GM20431 (cell line): ENCODE measurements around the gene SYT1.

Source experiments
- in situ Hi-C: fragments of 300-500 bp; cut with MseI, MboI; formaldehyde crosslinking; loops from one replicate; pipeline ENCODE4 v1.15.0; 2020; ENCODE audit warnings: low sequenced_read_pairs; ENCODE audit not compliant: unreplicated experiment

SYT1 gene

DNA sequence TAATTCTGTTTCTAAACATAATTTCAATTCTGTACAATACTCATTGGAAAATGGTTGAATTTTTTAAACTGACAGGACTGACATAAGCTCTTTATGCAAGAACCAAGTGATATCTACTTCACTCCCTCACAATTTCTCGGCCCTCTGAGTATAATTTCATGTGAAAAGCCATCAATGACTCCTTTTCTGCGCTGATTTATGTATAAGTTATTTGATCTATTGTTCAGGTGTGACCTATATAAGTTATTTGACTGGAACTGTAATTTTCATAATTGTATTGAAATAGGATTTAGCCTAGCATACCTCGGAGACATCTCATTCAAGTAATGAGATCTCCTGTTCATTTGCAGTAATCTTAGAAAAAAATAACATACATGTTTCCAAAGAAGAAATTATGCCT lies 184.4 kb downstream of the SYT1 start:
- in situ Hi-C loops = no loop called here

DNA sequence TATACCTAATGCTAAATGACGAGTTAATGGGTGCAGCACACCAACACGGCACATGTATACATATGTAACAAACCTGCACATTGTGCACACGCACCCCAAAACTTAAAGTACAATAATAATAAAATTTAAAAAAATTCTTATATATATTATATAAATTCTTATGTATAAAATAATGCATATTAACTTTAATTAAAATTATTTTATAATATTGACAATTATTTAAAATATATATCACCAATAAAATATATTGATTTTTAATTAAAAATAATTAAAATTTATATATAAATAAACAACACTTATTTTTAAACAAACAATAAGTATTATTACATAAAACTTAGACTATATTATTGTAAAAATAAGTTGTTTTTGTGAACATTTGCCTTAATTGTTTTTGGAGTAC lies 188.8 kb downstream of the SYT1 start:
- in situ Hi-C loops = no loop called here

DNA sequence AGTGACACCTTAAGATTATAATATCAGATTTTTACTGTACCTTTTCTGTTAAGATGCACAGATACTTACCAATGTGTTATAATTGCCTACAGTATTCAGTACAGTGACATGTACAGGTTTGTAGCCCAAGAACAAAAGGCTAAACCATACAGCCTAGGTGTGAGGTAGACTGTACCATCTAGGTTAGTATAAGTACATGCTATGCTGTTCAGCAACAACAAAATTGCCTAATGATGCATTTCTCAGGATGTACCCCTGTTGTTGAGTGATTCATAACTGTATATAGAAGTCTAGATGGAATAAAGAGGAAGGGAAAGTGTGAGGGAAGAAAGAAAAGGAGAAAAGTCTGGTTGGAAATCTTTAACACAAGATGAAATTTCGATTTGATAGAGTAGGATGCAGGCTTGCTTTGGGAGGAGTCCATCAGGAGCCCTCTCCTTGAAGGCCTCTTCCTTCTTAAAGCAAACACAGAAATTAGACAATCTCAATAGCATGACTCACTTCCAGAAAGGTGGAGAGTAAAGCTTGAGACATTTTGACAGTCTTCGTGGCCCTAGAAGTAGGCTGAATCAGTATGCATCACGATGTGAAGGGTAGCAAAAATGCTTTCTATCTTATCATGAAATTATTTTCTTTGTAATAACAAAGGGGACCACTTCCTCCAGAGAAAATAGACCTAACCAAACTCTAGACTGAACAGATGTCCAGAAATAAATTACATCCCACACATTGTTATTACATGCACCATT lies 191.5 kb downstream of the SYT1 start:
- in situ Hi-C loops = no loop called here

DNA sequence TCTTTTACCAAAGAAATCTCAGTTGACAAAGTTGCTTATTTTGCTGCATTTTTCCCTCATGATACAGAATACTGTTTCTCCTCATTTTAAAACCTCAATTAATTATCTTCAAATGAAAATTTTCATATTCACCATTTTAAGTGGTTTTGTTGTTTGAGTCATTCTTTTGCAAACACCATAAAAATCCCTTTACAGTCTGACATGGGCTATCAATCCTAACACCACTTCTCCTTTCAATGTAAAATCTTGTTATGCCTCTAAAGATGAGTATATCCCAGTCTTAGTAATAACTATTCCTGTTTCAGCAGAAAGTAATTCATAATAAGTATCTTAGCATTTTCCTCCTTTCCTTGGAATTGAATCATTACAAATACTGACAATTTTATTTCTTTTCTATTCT lies 192.2 kb downstream of the SYT1 start:
- in situ Hi-C loops = no loop called here

DNA sequence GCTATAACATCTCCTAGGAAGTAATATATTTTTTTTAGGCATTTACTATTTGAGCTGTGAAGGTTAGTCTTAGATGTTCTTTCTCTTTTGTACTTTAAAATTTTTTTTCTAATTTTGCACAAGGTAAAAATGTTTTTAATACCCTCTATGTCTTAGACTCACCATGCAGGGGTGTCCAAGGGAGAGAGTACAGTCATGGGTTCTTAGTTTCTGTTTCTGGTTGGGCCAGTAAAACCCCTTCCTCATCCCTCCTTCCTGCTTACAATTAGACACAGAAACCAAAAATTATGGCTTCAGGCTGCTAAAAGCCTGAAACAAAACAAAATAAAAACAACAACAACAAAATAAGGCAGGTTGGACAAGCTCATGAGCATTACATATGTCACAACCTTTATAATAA lies 193.0 kb downstream of the SYT1 start:
- in situ Hi-C loops = no loop called here

DNA sequence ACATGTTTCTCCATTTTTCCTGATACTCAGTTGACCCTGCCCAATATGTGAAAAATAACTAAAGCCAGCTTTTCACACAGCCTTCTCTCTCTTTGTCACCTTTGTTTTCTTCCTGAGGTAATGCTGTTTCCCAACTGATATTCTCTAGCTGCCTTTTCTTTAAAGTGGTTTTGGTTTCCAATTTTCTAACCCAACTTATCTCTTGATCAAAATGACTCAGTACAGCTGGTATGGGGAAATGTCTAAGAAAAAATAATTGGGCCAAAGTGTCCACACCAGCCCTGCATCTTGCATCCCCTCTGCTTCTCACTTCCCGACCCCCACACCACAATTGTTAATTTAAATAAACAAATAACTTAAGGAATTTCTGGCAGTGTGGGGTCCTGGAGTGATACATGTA lies 193.8 kb downstream of the SYT1 start:
- in situ Hi-C loops = no loop called here

DNA sequence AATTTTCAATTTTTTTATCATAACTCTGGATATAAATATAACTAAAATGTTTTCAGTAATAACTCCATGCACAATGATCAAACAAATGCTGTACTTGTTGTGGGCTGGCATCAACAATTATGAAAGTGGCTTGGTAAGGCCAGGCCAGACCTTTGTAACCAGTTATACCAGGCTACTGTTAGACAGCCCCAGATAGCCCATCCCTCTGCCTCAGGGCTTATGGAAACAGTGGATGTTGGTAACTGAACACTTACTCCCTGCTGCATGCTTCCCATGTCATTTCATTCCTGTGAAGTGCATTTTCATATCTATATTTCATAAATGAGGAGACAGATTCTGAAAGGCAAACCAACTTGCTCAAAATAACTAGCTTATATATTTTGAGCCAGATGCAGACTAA lies 195.0 kb downstream of the SYT1 start:
- in situ Hi-C loops = no loop called here

DNA sequence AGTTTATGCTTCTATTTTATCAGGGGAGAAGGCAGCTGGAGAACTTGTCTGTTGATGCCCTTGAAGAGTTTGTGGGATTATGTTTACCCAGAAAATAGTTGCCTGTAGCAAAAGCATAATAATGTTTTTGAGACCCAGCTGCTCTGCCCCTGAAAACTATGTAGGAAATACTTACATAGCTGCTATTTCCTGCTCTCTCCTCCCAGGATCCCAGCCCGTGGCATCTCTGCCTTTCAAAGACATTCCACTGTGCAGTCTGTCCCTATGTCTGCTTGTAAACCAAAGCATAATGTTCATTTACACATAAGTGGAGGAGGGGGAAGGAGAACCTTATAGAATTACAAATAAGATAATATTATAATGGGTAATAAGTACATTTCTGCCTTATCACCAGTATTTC lies 198.7 kb downstream of the SYT1 start:
- in situ Hi-C loops = no loop called here

DNA sequence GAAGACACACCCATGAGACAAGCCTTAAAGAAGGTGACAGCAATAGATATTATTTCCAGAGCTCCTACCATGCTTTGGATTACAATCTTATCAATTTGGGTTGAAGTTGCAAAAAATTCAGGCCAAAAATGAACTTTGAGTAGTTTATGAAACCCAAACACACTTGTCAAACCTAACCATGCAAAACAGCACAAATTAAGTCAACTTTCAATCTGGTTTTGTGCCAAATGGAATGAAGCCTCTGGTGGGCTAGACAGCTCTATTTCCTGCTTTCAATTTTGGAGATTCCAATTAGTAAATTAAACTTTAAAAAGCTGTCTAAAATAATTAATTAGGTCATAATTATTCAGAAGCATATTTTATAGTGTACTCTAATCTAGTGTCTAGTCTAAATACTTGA lies 203.4 kb downstream of the SYT1 start:
- in situ Hi-C loops = no loop called here

DNA sequence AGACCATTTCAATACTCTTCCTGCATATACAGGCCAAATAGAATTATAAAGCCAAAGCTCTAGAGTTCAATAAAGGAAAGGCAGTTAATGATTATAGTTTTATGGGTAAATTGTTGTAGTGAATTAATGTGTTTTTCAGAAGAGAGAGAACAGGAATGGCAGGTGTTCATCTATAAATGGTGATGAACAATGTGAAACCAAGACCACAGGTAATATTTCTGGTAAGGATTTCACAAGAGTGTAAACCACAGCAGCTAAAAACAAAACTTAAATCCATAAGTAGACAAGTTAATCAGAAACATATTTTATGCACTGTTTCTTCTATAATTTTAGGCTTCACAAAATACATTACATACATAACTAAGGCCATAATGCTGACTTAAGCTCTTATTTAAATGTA lies 204.4 kb downstream of the SYT1 start:
- in situ Hi-C loops = no loop called here

DNA sequence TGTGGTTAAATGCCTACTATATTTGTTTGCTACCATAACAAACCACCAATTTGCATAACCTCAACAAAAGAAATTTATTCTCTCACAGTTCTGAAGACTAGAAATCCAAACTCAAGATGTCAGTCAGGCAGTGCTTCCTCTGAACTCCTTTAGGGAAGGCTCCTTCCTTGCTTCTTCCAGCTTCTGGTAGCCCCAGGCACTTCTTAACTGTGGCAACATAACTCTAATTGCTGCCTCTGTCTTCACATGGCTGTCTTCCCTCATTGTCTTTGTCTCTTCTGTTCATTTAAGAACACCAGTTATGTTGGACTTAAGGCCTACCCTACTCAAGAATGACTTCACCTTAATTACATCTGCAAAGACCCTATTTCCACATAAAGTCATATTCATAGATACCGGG lies 206.9 kb downstream of the SYT1 start:
- in situ Hi-C loops = no loop called here

DNA sequence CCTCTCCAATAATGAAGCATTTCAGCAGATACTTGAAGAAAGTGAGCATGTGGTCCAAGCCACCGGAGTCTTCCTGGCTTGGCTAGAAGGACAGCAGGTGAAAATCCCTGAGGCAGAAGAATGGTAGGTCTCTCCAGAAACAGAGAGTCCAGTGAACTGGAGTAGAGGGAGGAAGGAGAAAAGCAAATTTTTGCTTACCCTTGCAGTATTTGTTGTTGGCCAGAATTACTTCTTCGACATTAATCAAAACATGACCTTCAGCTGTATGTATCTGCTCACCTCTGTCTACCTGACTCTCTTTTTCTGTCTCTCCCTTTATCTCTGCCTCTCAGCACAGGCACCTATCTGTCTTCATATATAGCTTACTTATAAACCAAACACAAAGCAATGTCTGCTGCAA lies 208.9 kb downstream of the SYT1 start:
- in situ Hi-C loops = no loop called here

DNA sequence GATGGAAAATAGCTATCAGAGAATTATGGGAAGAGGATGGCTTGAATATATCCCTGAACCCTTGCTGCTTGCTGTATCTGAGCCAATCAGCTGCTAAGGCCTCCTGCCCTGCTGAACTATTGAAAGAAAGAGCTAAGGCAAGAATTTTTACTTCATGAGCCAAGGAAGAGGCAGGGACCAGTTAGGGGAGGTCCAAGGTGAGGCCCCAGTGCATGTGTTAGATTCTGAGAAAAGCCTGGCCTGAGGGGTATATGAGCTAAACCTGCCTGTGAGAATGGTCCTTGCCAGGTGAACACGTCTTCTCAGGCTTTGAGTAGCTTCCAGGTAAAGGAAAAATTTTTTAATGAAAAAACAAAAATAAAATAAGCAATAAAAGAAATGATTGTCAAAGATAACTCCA lies 218.0 kb downstream of the SYT1 start:
- in situ Hi-C loops = no loop called here

DNA sequence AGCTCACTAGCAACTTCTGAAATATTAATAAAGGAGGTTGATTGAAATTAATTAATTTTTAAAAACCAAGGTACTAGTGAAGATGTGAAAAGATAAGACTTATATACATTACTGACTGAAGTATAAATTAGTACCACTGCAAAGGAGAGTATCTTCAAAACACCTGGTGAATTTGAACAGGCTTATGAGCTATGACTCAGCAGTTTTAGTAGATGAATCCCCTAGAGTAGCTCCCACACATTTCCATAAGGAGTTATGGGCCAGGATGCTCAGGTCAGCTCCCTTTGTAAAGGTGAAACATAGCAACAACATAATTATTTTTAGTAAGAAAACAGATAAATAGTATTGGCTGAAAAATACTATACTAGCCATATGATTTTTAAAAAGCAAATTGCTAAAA lies 218.6 kb downstream of the SYT1 start:
- in situ Hi-C loops = no loop called here

DNA sequence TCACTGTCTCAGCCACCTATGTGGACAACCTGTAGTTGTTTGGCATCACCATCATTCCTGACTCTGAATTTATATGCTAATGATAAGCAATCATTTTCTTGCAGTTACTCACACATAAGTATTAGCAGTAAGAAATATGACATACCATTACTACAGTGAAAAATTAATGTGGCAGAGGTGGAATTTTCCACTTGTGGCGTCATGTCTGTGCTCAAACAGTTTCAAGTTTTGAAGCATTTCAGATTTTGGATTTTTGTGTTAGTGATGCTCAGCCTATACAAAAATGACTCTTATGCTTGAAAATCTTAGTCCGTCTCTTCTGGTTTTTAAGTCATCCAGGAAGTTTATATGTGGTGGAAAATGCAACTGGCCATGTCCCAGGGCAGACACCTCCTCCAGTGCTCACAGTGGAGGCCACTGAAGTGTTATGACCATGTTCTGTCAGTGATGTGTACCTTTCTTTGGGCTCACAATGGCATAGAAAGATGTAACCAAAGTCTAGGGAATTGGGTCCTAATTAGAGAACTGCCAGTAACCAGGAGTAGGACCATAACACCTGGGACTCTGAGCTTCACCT lies 220.6 kb downstream of the SYT1 start:
- in situ Hi-C loops = no loop called here

DNA sequence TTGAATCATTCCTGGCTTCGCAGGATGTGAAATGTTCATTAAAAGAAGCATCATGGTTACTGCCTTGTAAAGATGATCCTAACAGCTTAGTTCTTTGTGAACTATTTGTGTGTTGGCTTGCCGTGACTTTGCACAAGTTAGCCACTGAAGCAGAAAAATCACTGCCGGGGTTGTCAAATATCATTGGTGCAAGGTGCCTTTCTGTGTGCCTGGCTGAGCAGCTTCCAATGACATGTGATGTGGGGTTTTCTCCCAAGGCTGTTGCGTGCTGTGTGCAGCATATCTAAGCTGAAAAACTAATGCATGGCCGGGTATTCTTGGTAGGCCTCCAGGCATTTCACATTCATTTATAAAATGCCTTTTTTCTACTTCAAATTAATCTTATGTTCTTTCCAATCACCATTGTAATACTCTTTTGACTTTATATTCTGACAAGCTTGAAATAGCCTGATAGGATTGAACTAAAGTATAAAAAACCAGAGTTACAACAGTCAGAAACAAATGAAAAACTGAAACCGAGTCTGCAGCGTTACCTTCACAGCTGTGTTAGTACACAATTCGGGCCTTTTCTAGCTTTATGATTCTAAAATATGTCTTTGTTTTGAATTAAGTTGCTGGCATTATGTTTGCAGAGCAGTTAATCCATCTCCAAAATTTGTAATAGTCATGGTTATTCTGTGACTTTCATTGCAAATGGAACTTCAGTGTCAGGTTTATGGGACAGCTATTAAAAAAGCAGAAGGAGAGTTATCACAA lies 222.1 kb downstream of the SYT1 start:
- in situ Hi-C loops = no loop called here

DNA sequence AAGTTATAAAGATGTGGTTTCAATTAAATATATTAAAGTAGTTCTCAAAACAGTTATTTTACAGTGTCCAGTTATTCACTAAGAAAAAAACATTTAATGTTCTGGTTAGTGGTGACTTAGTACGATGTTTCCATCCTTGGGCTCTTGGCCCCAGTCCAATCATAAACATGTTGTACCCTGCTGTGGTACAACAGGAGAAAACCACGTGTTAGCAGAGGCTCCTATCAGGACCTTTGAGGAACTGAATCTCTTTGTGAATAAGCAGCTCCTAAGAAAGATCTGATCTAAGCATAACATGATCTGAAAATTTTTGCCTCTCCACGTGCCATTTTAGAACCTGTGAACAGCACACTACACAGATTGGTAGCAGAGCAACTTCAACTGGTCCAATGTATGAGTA lies 234.0 kb downstream of the SYT1 start:
- in situ Hi-C loops = no loop called here

DNA sequence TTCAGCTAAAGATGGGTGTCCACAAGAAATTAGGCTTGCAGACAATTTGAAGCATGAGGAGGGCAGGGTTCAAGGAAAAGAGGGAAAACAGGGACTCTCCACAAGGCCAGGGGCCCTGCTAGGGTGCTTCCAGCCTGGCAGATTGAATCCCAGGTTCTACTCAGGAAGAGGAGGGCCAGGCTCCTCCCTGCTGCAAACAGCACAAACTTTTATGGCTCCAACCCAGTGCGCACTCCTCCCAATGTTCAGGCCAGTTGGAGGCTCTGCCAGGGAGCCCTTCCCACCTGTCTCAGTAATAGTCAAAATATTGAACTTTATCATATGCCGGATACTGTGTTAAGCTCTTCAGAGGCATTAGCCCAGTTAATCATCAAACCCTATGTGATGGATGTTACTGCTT lies 244.4 kb downstream of the SYT1 start:
- in situ Hi-C loops = no loop called here

DNA sequence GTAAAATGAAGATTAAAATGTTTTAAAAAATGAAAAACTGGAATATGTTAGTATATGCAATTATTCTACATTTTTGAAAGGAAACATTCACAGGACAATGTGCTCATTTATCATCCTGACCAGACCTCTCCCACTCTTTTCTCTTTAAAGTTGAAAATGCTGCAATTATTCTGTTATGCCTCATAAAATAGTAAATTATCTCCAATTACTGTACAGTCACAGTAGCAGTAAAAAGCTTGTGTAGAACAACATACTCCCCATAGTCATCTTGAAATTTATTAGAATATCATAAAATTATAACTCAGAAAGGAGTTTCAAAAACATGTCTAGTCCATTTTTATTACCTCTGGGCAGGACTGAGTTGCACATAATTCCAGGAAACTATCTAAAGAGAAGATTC lies 250.3 kb downstream of the SYT1 start:
- in situ Hi-C loops = no loop called here

DNA sequence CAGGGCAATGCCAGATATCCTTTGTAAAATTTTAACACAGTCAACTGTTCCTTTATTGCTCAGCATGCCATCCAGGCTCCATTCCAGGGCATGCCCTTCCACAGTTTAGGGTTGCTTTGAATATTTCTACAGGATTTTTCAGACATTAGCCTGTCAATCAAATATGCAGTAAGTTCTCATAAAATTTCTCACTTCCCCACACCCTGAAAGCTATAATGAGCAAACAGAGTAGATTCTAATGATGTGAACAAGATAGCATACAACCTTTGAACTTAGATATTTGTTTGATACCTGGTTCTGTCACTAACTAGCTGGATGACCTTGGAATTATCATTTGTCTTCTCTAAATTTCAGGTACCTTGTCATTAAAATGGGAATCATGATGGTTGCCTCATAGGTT lies 251.2 kb downstream of the SYT1 start:
- in situ Hi-C loops = no loop called here

DNA sequence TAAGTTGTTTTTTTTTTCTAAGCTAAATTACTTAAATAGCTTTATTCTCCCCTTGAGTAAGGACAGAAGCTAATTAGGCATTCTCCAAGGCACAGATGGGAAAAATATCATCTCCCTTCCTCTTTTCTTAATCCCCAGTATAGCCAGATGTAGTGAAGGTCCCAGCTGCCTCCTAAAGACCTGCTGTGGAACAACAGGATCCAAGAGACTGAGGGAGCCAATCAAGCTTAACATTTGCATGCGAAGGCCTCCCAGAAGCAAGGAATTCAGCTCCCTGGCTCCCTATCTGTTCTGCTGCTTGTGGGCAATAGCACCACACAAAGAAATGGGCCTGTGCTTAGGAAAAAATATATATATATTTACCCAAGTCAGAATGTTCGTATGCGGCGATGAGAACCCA lies 255.2 kb downstream of the SYT1 start:
- in situ Hi-C loops = no loop called here

DNA sequence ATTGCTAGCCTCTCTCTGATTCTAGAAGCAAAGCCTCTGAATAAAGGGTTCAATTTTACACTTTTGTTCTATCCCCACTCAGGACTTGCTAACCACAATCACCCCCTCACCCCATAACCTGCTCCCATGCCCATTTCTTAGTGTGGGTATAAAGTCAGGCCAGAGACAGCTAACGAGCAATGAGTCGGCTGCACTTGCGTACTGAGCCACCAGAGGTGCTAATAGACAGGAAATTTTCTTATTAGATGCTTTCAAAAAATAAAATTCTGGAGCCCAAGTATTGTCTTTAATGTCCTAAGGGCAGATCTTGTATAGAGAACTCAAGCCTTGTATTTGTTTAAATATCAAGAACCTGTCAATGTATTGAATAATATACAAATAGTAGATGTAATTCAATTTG lies 256.9 kb downstream of the SYT1 start:
- in situ Hi-C loops = no loop called here
